SW480 (cell line): ENCODE data around the gene PTPRJ.

ENCODE experiments used
- DNase-seq: peaks from one replicate; pipeline ENCODE4 v3.0.0-alpha.2; 2016; ENCODE audit warnings: low spot score

The PTPRJ gene

GRCh38 chr11:47997063-47998053, 17.0 kb downstream of the PTPRJ start:
- DNase-seq: no peak

GRCh38 chr11:47998345-47998732, 18.0 kb downstream of the PTPRJ start:
- no peak for DNase-seq

- peak; percentile 58 for DNase-seq
These were observed 18.5 kb downstream of the PTPRJ start for GRCh38 chr11:47998733-47999359.

- DNase-seq: no peak
These were observed 20.1 kb downstream of the PTPRJ start for GRCh38 chr11:48000432-48000831.

- no peak for DNase-seq
These were observed 21.2 kb downstream of the PTPRJ start for GRCh38 chr11:48001438-48002021.

- no peak for DNase-seq
These were observed 22.2 kb downstream of the PTPRJ start for GRCh38 chr11:48002561-48002960.

- DNase-seq: no peak
These were observed 23.6 kb downstream of the PTPRJ start for GRCh38 chr11:48003926-48004325.

GRCh38 chr11:48004456-48004855, 24.1 kb downstream of the PTPRJ start:
- DNase-seq: no peak

GRCh38 chr11:48005136-48005535, 24.8 kb downstream of the PTPRJ start:
- no peak for DNase-seq

- DNase-seq: no peak
These were observed 25.5 kb downstream of the PTPRJ start for GRCh38 chr11:48005831-48006270.

- DNase-seq: no peak
These were observed 26.1 kb downstream of the PTPRJ start for GRCh38 chr11:48006301-48006992.

GRCh38 chr11:48007677-48008076, 27.3 kb downstream of the PTPRJ start:
- no peak for DNase-seq

GRCh38 chr11:48008951-48009270, 28.6 kb downstream of the PTPRJ start:
- DNase-seq: no peak

GRCh38 chr11:48011102-48011797, 30.9 kb downstream of the PTPRJ start:
- DNase-seq: no peak

- DNase-seq: no peak
These were observed 31.5 kb downstream of the PTPRJ start for GRCh38 chr11:48011798-48012391.

- DNase-seq: peak; percentile 99
These were observed 33.0 kb downstream of the PTPRJ start for GRCh38 chr11:48013269-48013901.

GRCh38 chr11:48014917-48015316, 34.6 kb downstream of the PTPRJ start:
- DNase-seq: no peak

- no peak for DNase-seq
These were observed 36.9 kb downstream of the PTPRJ start for GRCh38 chr11:48017105-48017830.

- DNase-seq: no peak
These were observed 37.6 kb downstream of the PTPRJ start for GRCh38 chr11:48017831-48018527.
